NCI-H1092 treated with DMSO at 0.1 percent for 48 hours (cell line): ENCODE measurements around the gene FBXL2.
"Not testable (repeated sequence)": the region's sequence is repeated elsewhere in the genome, so short reads cannot be mapped to it uniquely, and the experiment has no call there.

Experiments
- DNase-seq: peaks from one replicate; lab custom pipeline; 2025; lab: John Stamatoyannopoulos, UW

FBXL2 gene

DNA sequence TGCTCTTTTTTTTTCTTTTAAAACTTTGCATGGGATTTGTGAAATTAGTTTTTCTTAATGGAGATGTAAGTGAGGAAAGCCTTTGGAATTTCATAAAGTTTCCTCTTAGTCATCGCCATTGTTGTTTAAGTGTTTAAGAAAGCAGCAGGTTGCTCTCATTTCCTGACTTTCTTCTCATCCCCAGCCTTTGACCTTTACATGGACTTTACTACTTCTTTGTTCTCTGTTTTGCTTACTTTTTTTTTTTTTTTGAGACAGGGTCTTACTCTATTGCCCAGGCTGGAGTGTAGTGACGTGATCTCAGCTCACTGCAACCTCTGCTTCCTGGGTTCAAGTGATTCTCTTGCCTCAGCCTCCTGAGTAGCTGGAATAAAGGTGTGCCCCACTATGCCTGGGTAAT lies 38.6 kb downstream of the FBXL2 start:
- no peak for DNase-seq

- DNase-seq, result no peak
Observed at GRCh38 chr3:33317963-33318709, 40.9 kb downstream of the FBXL2 start.

DNA sequence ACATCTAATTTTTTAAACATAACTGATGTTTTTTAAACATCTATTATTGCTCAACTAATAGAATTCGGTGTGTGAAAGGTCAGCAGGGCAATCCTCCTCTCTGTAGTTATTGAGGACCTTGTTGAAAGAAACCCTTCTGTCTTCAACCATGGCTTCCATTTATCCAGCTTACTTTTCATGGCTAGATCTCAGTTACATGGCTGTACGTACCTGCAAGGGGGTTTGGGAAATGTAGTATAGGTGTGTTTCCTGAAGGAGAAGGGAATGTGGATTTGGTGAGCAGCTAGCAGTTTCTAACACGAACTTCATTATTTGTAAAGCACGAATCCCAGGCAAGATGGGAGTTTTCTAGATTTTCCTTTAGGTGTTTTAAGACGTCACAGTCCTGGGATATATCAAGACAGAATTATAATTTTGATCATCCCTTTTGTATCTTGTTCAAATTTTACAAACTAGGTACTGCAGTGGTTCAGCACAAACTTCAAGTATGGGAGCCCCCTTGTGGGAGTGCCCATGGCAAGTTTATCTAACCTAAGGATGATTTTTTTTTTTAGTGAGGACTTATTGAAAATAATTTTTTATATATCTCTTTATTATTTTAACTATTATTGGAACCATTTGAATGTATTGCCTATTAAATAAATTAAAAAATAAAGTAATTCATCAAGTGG lies 41.6 kb downstream of the FBXL2 start:
- no peak for DNase-seq

DNA sequence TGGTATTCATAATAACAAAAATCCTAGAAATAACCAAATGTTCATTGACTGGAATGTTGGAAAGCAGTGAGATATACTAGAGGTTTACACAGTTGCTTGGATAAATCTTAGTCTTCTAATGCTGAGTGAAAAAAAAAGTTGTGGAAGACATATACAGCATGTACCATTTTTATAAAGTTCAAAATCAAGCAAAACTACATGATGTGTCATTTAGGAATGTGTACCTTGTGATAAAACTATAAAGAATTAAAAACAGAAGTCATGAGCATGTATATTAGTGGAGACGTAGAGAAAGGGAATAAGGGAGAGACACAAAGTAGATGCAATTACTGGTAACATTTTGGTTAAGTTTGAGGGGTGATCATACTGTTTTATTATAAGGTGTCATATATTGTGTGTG lies 45.2 kb downstream of the FBXL2 start:
- no peak for DNase-seq

GRCh38 chr3:33331414-33331813 lies 54.2 kb downstream of the FBXL2 start:
- DNase-seq, result no peak

DNA sequence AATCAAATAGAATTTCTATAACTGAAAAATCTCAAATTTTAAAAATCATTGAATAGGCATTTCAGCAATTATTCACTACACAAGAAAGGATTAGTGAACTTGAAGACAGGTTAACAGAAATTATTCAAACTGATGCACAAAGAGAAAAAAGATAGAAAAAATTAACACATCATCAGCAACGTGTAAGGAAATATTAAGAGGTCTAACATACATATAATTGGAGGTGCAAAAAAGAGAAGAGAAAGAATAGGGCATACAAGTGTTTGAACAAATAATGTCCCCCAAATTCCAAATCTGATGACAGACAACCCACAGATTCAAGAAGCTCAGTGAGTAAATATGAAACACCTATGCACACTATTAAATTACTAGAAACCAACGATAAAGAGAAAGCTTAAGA lies 57.1 kb downstream of the FBXL2 start:
- no peak for DNase-seq

GRCh38 chr3:33338936-33339465 lies 61.8 kb downstream of the FBXL2 start:
- not testable (repeated sequence) for DNase-seq

- DNase-seq, result no peak
Observed at GRCh38 chr3:33339758-33340157, 62.5 kb downstream of the FBXL2 start.

GRCh38 chr3:33355611-33356010 lies 78.4 kb downstream of the FBXL2 start:
- DNase-seq, result no peak

DNA sequence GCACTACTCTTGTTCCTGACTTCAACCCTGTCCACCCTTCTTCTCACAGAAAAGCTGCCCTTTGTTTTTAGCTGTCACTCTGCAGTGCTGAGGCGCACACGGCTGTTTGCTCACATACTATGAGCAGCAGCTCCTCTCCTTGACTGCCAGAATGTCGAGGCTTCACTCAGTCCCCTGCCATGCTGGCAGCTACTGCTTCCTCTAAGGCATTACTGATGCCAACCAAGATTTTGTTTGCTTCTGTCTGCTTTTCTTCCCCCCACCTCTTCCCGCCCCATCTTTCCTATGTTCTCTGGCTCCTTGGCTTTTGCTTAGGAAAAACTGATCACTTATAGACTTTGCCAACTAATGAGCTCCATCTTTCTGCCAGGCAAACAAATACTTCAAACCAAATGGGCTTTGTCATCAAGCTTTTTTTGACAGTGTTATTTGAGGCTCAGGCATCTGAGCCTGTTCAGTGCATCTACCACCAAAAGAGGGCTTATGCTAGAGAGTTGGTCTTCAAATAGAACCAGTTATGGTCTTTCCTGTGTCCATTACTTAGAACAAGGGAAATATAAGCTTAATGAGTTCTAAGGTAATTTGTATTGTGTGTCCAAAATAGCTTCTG lies 81.0 kb downstream of the FBXL2 start:
- no peak for DNase-seq

GRCh38 chr3:33360136-33360825 lies 83.0 kb downstream of the FBXL2 start:
- DNase-seq, result no peak

- DNase-seq, result no peak
Observed at GRCh38 chr3:33363113-33363800, 86.0 kb downstream of the FBXL2 start.

DNA sequence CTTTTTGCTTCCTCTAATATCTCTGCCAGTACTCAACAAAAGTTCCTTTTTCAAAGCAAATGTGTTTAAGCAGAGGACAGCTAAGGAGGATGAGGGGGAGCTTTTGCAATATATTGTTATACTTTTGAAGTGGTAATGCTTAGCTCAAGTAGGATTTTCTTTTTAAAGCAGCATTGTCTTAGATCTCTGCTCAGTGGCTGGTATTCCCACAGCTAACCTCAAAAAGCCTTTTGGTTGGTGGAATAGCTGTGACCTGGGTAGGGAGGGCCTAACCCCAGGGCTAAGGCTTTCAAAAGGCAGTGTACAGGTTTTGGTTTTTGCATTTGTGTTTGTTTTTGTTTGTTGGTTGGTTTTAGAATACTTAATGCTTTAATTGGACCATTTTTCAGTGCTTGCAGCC lies 86.8 kb downstream of the FBXL2 start:
- DNase-seq, result no peak

DNA sequence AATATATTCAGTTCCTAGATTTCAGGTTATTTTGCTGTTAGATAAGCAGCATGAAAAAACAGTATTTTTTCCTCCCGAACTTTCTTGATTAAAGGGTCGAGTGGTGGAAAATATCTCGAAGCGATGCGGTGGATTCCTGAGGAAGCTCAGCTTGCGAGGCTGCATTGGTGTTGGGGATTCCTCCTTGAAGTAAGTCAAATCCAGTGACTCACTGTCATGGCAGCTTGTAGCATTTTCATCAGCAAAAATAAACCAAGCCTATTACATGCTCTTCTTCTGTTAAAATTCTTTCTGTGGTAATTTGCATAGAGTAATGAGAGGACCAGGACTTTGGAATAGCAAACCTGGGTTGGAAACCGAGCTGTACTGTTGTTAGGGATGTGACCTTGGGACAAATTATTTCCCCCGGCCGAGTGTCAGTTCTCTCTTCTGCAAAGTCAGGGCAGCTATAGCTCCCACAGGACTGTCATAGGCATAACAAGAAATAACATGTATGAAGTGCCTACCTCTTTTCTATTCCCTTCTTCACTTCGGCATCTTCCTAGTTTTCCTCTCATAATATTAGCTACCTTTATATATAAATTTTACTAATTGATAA lies 87.4 kb downstream of the FBXL2 start:
- no peak for DNase-seq

DNA sequence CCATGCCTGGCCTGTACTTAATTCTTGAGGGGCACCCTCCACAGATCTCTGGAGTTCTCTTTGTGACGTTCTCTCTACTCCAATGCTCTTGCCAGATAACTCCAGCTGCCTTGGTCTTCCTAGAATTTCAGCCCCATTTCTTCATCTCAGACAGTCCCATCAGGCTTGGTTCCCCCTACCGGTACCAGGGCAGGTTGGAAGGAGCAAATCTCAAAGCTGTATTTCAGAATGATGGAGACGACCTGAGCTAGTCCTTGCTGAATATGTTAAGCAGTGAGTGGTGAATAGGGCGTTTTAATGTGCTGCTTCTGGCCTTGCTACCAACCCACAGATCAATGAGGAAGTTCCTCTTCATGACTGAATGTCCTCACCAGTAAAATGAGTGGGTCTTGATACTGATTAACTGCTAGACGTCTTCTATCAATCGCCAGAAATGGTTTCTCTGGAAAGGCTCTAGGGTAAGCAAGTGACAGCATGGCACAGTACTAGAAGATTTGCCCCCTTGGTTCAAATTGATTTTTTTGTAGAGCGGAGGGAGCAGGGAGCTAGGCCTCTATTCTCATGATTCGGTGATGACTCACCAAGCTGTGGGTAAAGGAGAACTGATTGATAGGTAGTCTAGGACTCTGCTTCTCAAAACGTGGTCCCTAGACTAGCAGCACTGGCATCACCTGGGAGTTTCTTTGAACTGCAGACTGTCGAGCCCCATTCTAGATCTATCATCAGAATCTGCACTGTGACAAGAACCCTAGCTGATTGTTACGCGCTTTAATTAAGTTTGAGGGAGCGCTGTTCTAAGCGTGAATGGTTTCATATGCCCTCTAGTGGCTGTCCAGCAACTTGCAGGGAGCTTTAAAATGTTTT lies 95.2 kb downstream of the FBXL2 start:
- DNase-seq, result peak; percentile 20

- no peak for DNase-seq
Observed at GRCh38 chr3:33373082-33373437, 95.8 kb downstream of the FBXL2 start.

DNA sequence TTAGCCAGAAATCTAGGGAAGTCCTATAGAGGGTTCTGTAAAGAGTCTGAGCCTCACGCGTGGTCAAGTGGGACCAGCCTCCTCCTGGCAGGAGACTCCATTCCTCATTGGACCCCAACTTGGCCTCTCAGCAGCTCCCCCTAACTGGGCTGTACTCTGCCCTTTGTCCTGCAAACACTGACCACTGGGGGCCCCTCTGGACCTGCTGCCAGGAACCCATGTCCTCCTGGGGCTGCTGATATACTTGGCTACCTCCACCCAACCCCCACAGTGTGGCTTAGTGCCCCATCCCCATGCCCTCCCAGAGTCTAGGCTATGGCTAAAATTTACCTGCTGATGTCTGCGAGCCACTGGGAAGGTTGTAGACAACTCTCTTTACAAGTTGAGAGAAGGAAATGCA lies 100.2 kb downstream of the FBXL2 start:
- DNase-seq, result no peak

DNA sequence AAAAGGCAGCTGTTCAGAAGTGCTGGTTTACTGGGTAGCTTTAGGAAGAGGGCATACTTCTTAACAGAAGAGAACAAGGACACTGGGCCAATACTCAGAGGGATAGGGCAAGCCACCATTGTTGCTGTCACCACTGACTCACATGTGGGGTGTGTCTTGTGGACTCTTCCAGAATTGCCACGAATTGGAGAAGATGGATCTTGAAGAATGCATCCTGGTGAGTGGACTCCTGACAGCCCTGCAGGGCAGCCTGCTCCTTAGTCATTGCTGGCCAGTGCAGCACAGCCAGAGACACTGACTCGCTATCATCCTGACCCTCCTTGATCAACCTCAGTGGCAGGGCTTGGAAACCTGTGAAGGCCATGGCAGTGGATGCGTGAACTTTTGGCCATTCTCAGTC lies 100.7 kb downstream of the FBXL2 start:
- DNase-seq, result no peak

DNA sequence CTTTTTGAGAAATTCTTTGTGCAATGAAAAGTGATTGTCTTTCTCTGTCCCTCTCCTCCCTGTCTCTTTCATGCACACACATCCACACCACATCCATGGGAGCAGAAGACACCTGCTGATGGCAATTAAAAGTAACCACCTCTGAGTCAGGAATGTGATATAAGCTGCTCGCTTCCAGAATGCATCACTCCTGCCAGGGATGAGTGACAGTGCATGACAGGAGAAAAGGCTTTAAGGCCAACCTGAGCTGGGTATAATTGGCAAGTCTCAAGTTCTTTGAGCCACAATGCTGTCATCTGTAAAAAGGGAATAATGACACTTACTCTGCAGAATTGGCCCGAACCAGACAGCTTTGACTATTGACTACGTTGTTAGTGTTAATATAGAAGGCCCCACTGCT lies 103.4 kb downstream of the FBXL2 start:
- DNase-seq, result no peak

GRCh38 chr3:33383951-33384350 lies 106.7 kb downstream of the FBXL2 start:
- no peak for DNase-seq

- DNase-seq, result no peak
Observed at GRCh38 chr3:33385423-33385822, 108.2 kb downstream of the FBXL2 start.
